Smooth muscle cell (in vitro differentiated cells): ENCODE results near the gene DUSP3. TPM values are rescaled to one million over a fixed set of nuclear protein-coding genes. Genes with fewer than 3 reads are reported as not detected.
A peak's percentile ranks its signal among the peaks of the same experiment; 100 is the strongest.

Source experiments
- DNase-seq: peaks from one replicate; lab custom pipeline; 2025; ENCODE audit not compliant: unreplicated experiment; lab: John Stamatoyannopoulos, UW
- H2AFZ ChIP-seq: fragments of 200-600 bp; sonication (generic); 2 replicates; pipeline ENCODE4 v1.6.0; 2016; ENCODE audit warnings: antibody characterized with exemption, low read depth, mild to moderate bottlenecking
- H3F3A ChIP-seq: fragments of 200-600 bp; sonication (generic); 2 replicates; pipeline ENCODE4 v1.6.0; 2017; ENCODE audit warnings: antibody characterized with exemption, low read depth
- H3K27ac ChIP-seq: fragments of 200-600 bp; sonication (generic); 2 replicates; pipeline ENCODE4 v1.5.1; 2016; ENCODE audit warnings: low read depth, mild to moderate bottlenecking
- H3K27me3 ChIP-seq: fragments of 200-600 bp; sonication (generic); 2 replicates; pipeline ENCODE4 v1.6.1; 2016; ENCODE audit warnings: low read depth, mild to moderate bottlenecking
- H3K36me3 ChIP-seq: fragments of 200-600 bp; sonication (generic); 2 replicates; pipeline ENCODE4 v1.5.1; 2016; ENCODE audit warnings: low read depth
- H3K4me1 ChIP-seq: fragments of 200-600 bp; sonication (generic); 2 replicates; pipeline ENCODE4 v1.5.1; 2016; ENCODE audit warnings: low read depth
- H3K4me2 ChIP-seq: fragments of 200-600 bp; sonication (generic); 2 replicates; pipeline ENCODE4 v1.6.0; 2016; ENCODE audit warnings: mild to moderate bottlenecking
- H3K4me3 ChIP-seq: fragments of 200-600 bp; sonication (generic); 2 replicates; pipeline ENCODE4 v1.5.1; 2016; ENCODE audit warnings: mild to moderate bottlenecking
- H3K79me2 ChIP-seq: fragments of 200-600 bp; sonication (generic); 2 replicates; pipeline ENCODE4 v1.6.0; 2016; ENCODE audit warnings: low read depth, mild to moderate bottlenecking
- H3K9ac ChIP-seq: fragments of 200-600 bp; sonication (generic); 2 replicates; pipeline ENCODE4 v1.6.0; 2016; ENCODE audit warnings: low read depth
- H3K9me3 ChIP-seq: fragments of 200-600 bp; sonication (generic); replicated peaks from 2 replicates; pipeline ENCODE4 v1.5.1; 2016; ENCODE audit warnings: low read depth
- H4K20me1 ChIP-seq: fragments of 200-600 bp; sonication (generic); 2 replicates; pipeline ENCODE4 v1.6.0; 2016; ENCODE audit warnings: low read depth
- CTCF ChIP-seq: fragments of 200-600 bp; sonication (generic); IDR thresholded peaks from 2 replicates; pipeline ENCODE4 v1.5.1; 2017; ENCODE audit warnings: borderline replicate concordance, mild to moderate bottlenecking, antibody characterized with exemption; ENCODE audit not compliant: insufficient read depth, poor library complexity, severe bottlenecking
- WGBS: methylation state at CpG from one replicate; pipeline ENCODE4 v1.1.7; 2016; ENCODE audit warnings: low lambda C conversion rate; 5-methylcytosine and 5-hydroxymethylcytosine counted together
- polyA plus RNA-seq: library from polyadenylated mRNA; unstranded; fragments of >200 nt; fragmentation: Nextera tagmentation; extraction: Ambion mirVana; gene quantifications from 2 replicates; pipeline ENCODE4 v1.2.1, GENCODE V29; 2016
- total RNA-seq: library from RNA; depleted of rRNA; stranded (reverse); fragments of >200 nt; gene quantifications from 2 replicates; pipeline ENCODE4 v1.2.3, GENCODE V29; 2014

DUSP3 gene
- total and polyA plus RNA-seq, 2 experiments from 2014 or later = 25.6 to 34.4 TPM

- WGBS = 85% methylated on average over 5 of the region's 5 CpGs
- H3K36me3 ChIP-seq = no peaks in the 10 kb centered on the region
- no peak for TF ChIP-seq CTCF
- H2AFZ ChIP-seq = no peak overlapping the region
- no peak for DNase-seq
- no peaks in the 10 kb centered on the region for H3K4me1 ChIP-seq
- H3K79me2 ChIP-seq = no peaks in the 10 kb centered on the region
- no peak overlapping the region for H3K4me2 ChIP-seq
- H4K20me1 ChIP-seq = no peaks in the 10 kb centered on the region
- H3K9me3 ChIP-seq = no peaks in the 10 kb centered on the region
- H3F3A ChIP-seq = no peaks in the 10 kb centered on the region
- no peak overlapping the region for H3K9ac ChIP-seq
- no peak overlapping the region for H3K4me3 ChIP-seq
- no peak overlapping the region for H3K27ac ChIP-seq
- H3K27me3 ChIP-seq = peaks cover 34% of the 10 kb centered on the region
These were observed 25.2 kb downstream of the DUSP3 start for GRCh38 chr17:43753493-43754129.

GRCh38 chr17:43750153-43750552 is 28.6 kb downstream of the DUSP3 start:
- Histone ChIP-seq H3K4me3 (no peak overlapping the region), H4K20me1 (no peaks in the 10 kb centered on the region), H3K4me1 (peaks cover 7% of the 10 kb centered on the region), H3F3A (no peaks in the 10 kb centered on the region), H3K27me3 (peaks cover 12% of the 10 kb centered on the region), H3K9me3 (no peaks in the 10 kb centered on the region), H2AFZ (no peak overlapping the region), H3K27ac (no peak overlapping the region), H3K4me2 (no peak overlapping the region), H3K9ac (no peak overlapping the region), H3K36me3 (no peaks in the 10 kb centered on the region), H3K79me2 (no peaks in the 10 kb centered on the region)
- TF ChIP-seq CTCF = no peak
- no peak for DNase-seq
- 92% methylated on average over 5 of the region's 5 CpGs for WGBS

GRCh38 chr17:43745541-43745940 is 33.2 kb downstream of the DUSP3 start:
- peak overlapping the region; percentile 10 for H3K4me2 ChIP-seq
- H3K27me3 ChIP-seq = no peaks in the 10 kb centered on the region
- H4K20me1 ChIP-seq = no peaks in the 10 kb centered on the region
- no peak overlapping the region for H3K9ac ChIP-seq
- no peak for TF ChIP-seq CTCF
- H3K36me3 ChIP-seq = no peaks in the 10 kb centered on the region
- no peak for DNase-seq
- H3K4me1 ChIP-seq = peaks cover 8% of the 10 kb centered on the region
- H3K4me3 ChIP-seq = no peak overlapping the region
- H3K79me2 ChIP-seq = no peaks in the 10 kb centered on the region
- no peaks in the 10 kb centered on the region for H3F3A ChIP-seq
- no peaks in the 10 kb centered on the region for H3K9me3 ChIP-seq
- no peak overlapping the region for H3K27ac ChIP-seq
- H2AFZ ChIP-seq = peak overlapping the region; percentile 0
- WGBS = 21% methylated on average over 6 of the region's 6 CpGs

GRCh38 chr17:43741636-43742035 is 37.1 kb downstream of the DUSP3 start:
- H3K79me2 ChIP-seq = no peaks in the 10 kb centered on the region
- peaks cover 8% of the 10 kb centered on the region for H3K4me1 ChIP-seq
- no peaks in the 10 kb centered on the region for H3K9me3 ChIP-seq
- no peaks in the 10 kb centered on the region for H3F3A ChIP-seq
- no peak overlapping the region for H2AFZ ChIP-seq
- WGBS = 95% methylated on average over 5 of the region's 5 CpGs
- TF ChIP-seq CTCF = no peak
- no peak overlapping the region for H3K27ac ChIP-seq
- no peak overlapping the region for H3K4me2 ChIP-seq
- no peak overlapping the region for H3K4me3 ChIP-seq
- H3K36me3 ChIP-seq = no peaks in the 10 kb centered on the region
- H4K20me1 ChIP-seq = no peaks in the 10 kb centered on the region
- H3K9ac ChIP-seq = no peak overlapping the region
- no peak for DNase-seq
- no peaks in the 10 kb centered on the region for H3K27me3 ChIP-seq
